Inferior parietal cortex (tissue), 1 donor: ENCODE measurements around the gene MACO1.
"Not testable (repeated sequence)": the region's sequence is repeated elsewhere in the genome, so short reads cannot be mapped to it uniquely, and the experiment has no call there.

Source experiments
- DNase-seq: peaks from one replicate; pipeline ENCODE4 v3.0.0-alpha.2; 2016; ENCODE audit errors: extremely low spot score

Gene MACO1

GRCh38 chr1:25456502-25456901, 25.8 kb downstream of the MACO1 start:
- DNase-seq, result no peak

GRCh38 chr1:25458541-25459298, 28.0 kb downstream of the MACO1 start:
- DNase-seq, result no peak

- no peak for DNase-seq
Measured at GRCh38 chr1:25460020-25460419, 29.3 kb downstream of the MACO1 start.

GRCh38 chr1:25460816-25461215, 30.1 kb downstream of the MACO1 start:
- DNase-seq, result not testable (repeated sequence)

- no peak for DNase-seq
Measured at GRCh38 chr1:25461849-25462248, 31.2 kb downstream of the MACO1 start.

GRCh38 chr1:25462732-25463131, 32.0 kb downstream of the MACO1 start:
- no peak for DNase-seq

GRCh38 chr1:25467193-25467592, 36.5 kb downstream of the MACO1 start:
- DNase-seq, result no peak

GRCh38 chr1:25467616-25468015, 36.9 kb downstream of the MACO1 start:
- DNase-seq, result no peak

GRCh38 chr1:25468033-25468432, 37.3 kb downstream of the MACO1 start:
- no peak for DNase-seq

GRCh38 chr1:25469177-25469576, 38.5 kb downstream of the MACO1 start:
- DNase-seq, result no peak

- DNase-seq, result no peak
Measured at GRCh38 chr1:25472471-25472870, 41.8 kb downstream of the MACO1 start.

GRCh38 chr1:25473653-25474225, 43.0 kb downstream of the MACO1 start:
- no peak for DNase-seq

- DNase-seq, result no peak
Measured at GRCh38 chr1:25474439-25475047, 43.8 kb downstream of the MACO1 start.

GRCh38 chr1:25476186-25477097, 45.7 kb downstream of the MACO1 start:
- DNase-seq, result no peak

- no peak for DNase-seq
Measured at GRCh38 chr1:25477448-25478034, 46.8 kb downstream of the MACO1 start.

GRCh38 chr1:25478633-25479032, 47.9 kb downstream of the MACO1 start:
- no peak for DNase-seq

GRCh38 chr1:25481625-25482024, 50.9 kb downstream of the MACO1 start:
- DNase-seq, result no peak

- DNase-seq, result no peak
Measured at GRCh38 chr1:25482211-25482610, 51.5 kb downstream of the MACO1 start.

- no peak for DNase-seq
Measured at GRCh38 chr1:25484096-25484495, 53.4 kb downstream of the MACO1 start.

- no peak for DNase-seq
Measured at GRCh38 chr1:25484533-25484932, 53.8 kb downstream of the MACO1 start.

- no peak for DNase-seq
Measured at GRCh38 chr1:25485536-25486411, 55.1 kb downstream of the MACO1 start.
